ENCODE measurements around the gene UNC5A.
"Not testable (repeated sequence)": the region's sequence is repeated elsewhere in the genome, so short reads cannot be mapped to it uniquely, and the experiment has no call there.

UNC5A gene

DNA sequence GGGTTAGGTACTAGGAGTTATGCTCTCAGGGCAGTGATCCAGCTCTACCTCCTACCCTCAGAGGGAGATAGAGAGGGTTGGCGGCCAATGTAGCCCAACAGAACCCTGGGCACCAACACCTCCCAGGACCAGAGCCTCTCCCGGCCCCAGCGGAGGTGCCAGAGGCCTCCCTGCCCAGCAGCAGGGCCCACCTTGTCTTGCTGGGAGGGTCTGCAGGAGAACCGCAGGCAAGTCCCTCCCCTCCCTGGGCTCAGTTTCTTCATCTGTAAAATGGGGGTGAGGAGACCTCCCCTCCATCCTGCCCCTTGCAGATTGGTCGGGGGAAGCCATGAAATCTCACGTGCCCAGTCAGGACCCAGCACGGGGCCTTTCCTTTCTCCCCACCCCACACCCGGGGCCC is 54.4 kb downstream of the UNC5A start:
- DNase-seq (ENCODE audit: low spot score): no peak

DNA sequence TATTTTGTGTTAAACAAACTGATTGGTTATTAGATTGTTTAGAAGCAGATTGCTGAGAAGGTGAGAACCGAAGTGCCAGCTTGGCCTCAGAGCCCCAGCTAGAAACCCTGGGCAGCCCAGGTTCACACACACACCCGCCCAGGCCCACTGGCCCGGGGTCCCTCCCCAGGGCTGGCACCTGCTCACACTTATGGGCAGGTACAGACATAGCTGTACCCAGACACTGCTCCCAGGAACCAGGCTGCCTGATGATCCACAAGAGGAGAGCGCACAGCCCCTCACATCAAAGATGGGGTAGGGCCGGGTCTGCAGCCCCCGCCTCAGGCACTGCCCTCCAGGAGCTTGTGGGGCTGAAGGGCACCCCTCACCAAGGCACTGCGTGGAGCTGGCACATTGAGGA is 55.6 kb downstream of the UNC5A start:
- no peak for DNase-seq (ENCODE audit: low spot score)

DNA sequence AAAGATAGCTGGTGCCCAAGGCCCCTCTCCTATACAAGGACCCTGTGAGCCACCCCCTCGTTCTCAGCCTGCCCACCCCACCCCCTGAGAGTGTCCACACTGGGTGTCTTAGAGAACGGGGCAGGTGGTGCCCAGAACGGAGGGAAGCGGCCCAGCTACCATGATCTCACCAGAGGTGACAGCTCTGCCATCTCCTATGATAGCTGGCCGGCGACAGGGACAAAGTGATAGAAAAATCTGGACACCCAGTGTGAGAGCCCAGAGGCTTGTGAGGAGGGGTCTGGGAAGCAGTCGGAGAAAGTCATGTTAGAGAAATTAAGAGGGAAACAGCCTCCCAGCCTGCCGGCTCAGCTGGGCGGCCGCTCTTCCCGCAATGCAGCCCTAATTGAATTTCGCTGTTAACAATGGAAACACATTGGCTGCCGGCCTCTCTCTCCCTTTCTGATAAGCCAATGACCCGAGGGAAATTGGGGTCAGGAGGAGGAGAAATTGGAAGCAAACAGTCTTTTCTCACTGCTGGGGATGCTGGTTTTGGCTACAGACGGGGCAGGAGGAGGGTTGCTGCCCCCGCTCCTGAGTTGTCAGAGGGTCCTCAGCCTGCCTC is 56.5 kb downstream of the UNC5A start:
- DNase-seq (ENCODE audit: low spot score): no peak

DNA sequence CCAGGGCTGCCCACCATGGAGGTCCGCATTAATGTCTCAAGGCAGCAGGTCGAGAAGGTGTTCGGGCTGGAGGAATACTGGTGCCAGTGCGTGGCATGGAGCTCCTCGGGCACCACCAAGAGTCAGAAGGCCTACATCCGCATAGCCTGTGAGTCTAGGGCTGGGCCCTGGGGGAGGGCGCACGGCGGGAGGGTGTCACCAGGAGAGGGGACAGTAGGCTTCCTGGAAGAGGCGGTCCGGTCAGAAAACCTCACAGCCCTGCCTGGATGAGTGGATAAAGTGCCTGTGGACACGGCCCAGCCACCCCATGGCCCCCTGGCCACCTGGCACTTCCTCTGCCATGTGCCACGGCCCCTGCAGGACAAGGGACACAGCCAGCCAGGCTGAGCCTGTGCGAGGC is 57.8 kb downstream of the UNC5A start:
- no peak for DNase-seq (ENCODE audit: low spot score)

DNA sequence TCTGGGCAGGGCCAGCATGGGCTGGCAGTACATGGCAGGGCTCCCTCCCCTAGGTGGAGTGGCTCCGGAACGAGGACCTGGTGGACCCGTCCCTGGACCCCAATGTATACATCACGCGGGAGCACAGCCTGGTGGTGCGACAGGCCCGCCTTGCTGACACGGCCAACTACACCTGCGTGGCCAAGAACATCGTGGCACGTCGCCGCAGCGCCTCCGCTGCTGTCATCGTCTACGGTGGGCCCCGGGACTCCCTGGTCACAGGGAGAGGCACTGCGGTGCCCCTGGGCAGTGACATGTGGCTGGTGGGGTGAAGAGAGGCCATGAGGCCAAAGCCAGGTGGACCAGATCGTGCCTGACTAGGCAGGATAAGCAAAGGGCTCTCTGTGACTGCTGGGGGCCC is 58.4 kb downstream of the UNC5A start:
- DNase-seq (ENCODE audit: low spot score): no peak

DNA sequence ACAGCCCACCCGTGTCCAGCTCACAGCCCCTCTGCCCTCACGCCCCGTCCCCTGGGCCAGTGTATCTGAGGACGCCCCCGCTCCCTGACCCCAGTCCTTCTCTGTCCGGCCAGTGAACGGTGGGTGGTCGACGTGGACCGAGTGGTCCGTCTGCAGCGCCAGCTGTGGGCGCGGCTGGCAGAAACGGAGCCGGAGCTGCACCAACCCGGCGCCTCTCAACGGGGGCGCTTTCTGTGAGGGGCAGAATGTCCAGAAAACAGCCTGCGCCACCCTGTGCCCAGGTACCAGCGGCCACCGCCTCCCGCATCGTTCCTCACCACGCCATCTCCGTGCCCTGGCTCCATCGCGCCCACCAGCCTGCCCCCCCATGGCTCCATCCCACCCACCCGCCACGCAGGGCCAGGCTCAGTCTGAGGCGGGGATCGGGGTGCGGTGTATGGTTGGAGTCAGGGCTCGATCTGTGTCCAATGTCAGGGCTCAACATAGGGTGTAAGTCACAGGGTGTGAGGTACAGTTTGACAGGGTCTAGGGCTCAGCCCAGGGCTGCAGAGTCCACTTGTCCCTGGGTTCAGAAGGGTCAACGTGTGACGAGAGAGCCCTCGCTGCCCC is 59.2 kb downstream of the UNC5A start:
- no peak for DNase-seq (ENCODE audit: low spot score)

DNA sequence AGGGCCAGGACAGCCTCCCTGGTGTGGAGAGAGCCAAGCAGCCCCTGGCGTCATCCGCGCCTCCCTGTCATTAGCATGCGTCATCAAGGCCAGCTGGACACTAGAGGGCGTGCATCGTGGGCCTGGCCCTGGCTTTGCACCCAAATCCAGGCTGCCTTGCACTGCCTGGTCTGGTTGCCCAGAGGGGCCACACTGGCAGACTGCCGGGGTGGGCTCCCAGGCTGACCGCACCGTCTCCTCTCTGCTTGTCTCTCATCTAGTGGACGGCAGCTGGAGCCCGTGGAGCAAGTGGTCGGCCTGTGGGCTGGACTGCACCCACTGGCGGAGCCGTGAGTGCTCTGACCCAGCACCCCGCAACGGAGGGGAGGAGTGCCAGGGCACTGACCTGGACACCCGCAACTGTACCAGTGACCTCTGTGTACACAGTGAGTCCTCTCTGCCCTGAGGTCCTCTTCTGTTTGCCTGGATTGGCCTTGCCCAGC is 59.8 kb downstream of the UNC5A start:
- DNase-seq (ENCODE audit: low spot score): no peak

DNA sequence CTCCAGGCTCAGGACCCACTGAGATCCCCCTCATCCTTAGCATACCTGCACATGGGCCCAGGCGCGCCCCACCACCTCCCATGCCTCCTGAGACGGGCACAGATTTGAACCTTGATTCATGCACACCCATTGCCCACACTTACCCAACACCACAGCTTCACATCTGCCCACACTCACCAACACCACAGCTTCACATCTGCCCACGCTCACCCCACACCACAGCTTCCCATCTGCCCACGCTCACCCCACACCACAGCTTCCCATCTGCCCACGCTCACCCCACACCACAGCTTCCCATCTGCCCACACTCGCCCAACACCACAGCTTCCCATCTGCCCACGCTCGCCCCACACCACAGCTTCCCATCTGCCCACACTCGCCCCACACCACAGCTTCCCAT is 60.3 kb downstream of the UNC5A start:
- DNase-seq (ENCODE audit: low spot score): not testable (repeated sequence)

DNA sequence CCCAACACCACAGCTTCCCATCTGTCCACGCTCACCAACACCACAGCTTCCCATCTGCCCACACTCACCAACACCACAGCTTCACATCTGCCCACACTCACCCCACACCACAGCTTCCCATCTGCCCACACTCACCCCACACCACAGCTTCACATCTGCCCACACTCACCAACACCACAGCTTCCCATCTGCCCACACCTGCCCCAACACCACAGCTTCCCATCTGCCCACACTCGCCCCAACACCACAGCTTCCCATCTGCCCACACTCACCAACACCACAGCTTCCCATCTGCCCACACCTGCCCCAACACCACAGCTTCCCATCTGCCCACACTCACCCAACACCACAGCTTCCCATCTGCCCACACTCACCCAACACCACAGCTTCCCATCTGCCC is 62.2 kb downstream of the UNC5A start:
- not testable (repeated sequence) for DNase-seq (ENCODE audit: low spot score)

DNA sequence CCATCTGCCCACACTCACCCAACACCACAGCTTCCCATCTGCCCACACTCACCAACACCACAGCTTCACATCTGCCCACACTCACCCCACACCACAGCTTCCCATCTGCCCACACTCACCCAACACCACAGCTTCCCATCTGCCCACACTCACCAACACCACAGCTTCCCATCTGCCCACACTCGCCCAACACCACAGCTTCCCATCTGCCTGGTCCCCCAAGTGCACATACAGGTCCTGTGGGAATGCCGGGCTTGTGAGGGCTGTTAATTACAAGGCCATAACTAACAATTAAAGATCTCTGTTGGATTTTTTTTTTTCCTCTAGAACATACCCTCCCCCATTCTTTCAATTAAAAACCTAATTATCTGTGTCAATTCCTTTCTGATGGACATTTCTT is 62.7 kb downstream of the UNC5A start:
- DNase-seq (ENCODE audit: low spot score): not testable (repeated sequence)

DNA sequence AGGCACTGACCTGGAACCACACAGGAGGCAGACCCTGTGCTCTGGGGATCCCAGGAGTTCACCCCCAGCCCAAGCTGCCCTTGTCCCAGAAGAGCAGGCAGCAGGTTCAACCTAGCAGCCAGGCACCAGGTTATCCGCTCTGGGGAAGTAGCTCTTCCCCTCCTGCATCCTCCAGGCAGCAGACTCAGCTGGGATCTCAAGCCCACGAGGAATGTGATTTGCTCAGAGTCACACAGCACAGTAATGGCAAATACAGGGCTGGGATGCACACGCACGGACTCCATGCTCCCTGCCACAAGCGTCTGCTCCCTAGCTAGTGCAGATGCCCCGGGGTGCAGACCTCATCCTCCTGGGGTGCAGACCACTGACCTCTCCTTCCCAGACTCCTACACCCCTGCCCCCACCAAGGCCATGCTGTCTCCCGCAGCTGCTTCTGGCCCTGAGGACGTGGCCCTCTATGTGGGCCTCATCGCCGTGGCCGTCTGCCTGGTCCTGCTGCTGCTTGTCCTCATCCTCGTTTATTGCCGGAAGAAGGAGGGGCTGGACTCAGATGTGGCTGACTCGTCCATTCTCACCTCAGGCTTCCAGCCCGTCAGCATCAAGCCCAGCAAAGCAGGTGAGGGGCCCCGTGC is 63.3 kb downstream of the UNC5A start:
- DNase-seq (ENCODE audit: low spot score): no peak

DNA sequence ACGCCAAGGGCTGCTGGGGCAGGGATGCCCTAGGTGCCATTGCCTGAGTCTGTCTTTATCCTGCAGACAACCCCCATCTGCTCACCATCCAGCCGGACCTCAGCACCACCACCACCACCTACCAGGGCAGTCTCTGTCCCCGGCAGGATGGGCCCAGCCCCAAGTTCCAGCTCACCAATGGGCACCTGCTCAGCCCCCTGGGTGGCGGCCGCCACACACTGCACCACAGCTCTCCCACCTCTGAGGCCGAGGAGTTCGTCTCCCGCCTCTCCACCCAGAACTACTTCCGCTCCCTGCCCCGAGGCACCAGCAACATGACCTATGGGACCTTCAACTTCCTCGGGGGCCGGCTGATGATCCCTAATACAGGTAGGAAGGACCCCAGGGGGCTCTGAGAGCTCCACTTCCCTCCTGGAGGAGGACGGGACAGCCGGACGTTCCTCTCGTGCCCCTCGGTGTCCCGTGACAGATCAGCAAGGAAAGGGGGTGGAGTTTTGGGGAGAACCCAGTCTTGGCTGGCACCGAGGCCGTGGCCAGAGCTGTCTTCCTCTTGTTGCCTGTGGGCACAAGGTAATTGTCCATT is 63.9 kb downstream of the UNC5A start:
- DNase-seq (ENCODE audit: low spot score): no peak

DNA sequence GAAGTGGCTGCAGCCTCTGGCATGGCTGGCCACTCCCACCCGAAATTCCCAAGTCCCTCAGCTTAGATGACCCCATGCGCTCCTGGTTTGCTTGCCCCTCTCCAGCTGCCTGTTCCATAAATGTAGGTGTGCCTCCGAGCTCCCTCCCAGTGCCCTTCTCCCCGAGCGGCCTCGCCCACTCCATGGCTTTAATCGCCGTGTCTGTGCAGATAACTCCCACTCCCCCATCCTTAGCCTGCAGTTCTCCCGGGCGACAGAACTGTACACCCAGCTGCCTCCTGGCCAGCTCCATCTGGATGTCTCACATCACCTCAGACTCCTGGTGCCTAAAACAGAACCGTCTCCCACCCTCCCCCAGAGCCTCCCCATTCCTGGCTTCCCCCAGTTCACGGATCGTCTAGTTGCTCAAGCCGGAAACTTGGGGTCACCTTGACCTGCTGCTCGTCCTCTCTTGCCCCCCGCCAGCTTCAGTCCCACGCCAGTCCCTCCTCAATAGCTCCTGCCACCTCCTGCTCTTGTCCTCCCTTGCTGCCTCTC is 64.7 kb downstream of the UNC5A start:
- DNase-seq (ENCODE audit: low spot score): no peak

DNA sequence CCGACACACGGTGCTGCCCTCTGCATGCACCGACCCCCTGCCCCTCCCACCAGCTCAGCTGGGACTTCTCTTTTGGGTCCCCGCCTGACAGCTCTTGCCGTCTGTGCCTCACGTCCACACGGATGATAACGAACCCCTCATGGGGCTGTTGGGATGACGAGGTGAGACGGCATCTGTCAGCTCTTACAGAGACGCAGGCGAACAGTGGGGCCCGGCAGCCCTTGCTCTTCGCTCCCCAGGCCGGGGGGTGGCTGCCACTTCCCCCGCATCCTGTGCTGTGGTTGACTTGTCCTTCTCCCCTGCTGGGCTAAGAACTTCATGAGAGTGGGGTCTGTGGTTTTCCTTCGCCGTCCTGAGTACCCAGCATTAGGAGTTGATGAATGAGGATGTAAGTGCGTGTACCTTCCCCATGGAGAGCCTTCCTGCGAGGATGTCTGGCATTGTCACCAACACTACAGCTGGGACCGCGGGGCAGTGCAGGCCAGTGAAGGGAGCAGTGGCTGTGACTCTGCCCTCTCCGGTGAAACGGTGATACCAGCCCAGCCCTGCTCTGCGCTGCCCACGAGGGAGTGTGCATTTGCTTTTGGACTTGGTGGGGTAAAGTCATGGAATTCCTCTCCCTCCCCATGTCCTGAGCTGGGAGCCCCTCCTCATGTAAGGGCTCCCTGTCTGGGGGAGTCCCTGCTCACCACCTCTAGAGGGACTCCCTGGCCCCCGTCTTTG is 65.6 kb downstream of the UNC5A start:
- no peak for DNase-seq (ENCODE audit: low spot score)

DNA sequence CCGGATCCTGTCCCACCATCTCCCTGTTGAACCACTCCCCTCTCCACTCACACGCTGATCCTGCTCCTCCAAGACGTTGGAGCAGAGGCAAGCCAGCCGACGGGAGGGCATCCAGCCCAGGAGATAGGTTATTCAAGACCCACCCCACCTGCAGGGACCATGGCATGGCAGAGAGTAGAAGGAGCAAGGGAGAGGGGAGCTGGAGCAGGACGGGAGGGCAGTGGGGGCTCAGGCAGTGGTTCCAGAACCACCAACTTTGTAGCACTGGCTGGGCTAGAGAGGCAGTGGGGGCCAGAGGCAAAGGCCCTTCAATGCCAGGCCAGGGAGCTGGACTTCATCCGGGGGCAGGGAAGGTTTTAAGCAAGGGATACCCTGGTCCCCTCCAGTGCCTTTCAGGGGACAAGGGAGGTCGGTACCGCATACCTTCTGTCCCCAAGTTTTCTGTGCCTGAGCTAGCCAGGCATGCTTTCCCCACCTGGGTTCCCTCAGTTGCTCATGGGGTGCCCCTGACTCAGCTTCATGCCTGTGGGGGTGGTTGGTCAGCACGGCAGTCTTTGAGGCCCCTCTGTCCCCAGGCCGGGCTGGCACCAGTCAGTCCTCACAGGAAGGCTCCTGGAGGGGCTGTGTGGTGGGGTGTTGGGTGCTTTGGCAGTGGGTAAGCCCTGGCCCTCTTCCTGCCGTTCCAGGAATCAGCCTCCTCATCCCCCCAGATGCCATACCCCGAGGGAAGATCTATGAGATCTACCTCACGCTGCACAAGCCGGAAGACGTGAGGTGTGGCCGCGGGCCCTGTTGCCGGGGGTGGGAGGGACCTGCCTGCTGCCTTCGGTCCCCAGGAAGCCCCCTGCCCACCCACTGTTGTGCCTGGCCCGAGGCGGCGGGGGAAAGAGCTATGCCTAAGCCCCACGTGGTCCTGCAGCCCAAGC is 66.4 kb downstream of the UNC5A start:
- no peak for DNase-seq (ENCODE audit: low spot score)

DNA sequence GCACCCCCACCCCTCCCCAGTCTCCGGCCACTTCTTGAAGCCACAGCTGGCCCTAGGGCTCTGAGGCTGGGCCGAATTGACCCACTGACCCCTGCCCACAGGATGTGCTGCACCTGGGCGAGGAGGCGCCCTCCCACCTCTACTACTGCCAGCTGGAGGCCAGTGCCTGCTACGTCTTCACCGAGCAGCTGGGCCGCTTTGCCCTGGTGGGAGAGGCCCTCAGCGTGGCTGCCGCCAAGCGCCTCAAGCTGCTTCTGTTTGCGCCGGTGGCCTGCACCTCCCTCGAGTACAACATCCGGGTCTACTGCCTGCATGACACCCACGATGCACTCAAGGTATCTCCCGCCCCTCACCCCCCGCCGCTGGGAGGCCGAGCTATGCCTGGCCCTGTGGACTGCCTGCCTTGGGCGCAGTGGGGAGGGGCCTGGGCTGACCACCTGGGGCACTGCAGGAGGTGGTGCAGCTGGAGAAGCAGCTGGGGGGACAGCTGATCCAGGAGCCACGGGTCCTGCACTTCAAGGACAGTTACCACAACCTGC is 67.5 kb downstream of the UNC5A start:
- no peak for DNase-seq (ENCODE audit: low spot score)

DNA sequence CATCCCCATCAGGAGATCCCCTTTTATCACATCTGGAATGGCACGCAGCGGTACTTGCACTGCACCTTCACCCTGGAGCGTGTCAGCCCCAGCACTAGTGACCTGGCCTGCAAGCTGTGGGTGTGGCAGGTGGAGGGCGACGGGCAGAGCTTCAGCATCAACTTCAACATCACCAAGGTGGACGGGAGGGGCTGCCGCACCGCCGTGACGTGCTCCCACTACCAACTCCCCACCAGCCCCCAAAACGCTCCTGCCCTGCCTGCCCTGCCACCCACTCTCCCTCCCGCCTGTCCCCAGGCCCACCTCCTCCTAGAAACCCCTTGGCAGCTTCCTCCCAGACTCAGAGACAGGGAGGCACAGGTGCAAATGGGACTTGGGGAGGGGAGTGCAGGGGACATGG is 68.1 kb downstream of the UNC5A start:
- DNase-seq (ENCODE audit: low spot score): no peak

DNA sequence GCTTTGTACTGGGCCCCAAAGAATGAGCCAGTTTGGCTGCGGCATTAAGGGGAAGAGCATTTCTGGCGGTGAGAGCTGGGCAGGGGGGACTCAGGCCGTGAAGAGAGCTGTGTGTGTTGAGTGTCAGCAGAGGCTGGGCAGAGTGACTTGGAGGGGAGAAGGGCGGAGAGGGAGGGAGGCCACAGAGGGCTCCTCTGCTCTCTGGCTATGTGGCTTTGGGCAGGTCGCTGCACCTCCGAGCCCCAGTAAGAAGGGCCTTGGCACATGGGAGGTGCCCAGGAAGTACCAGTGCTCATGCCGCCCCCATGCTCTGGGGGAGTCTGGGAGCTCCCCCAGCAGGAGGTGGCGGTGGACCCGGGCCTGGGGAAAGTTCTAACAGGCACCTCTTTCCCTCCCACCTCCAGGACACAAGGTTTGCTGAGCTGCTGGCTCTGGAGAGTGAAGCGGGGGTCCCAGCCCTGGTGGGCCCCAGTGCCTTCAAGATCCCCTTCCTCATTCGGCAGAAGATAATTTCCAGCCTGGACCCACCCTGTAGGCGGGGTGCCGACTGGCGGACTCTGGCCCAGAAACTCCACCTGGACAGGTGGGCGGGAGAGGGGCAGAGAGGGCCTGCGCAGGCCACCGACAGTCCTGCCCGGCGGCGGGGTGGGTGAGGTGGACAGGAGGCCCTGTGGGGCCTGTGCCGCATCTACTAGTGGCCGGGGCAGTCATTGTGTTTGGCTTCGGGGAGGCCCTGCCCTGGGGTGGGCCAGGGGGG is 68.7 kb downstream of the UNC5A start:
- no peak for DNase-seq (ENCODE audit: low spot score)

DNA sequence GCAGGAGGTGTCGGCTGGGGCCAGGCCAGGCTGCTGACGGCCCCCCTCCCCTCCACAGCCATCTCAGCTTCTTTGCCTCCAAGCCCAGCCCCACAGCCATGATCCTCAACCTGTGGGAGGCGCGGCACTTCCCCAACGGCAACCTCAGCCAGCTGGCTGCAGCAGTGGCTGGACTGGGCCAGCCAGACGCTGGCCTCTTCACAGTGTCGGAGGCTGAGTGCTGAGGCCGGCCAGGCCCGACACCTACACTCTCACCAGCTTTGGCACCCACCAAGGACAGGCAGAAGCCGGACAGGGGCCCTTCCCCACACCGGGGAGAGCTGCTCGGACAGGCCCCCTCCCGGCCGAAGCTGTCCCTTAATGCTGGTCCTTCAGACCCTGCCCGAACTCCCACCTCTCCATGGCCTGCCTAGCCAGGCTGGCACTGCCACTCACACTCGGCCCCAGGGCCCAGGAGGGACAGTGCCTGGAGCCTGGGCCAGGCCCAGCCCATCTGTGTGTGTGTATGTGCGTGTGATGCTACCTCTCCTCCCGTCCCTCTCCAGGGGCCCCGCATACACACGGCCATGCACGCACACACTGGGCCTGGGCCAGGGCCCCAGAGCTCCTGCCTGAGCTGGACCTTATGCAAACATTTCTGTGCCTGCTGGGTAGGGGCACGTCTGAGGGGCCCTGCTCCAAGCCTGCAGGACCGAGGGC is 69.5 kb downstream of the UNC5A start:
- no peak for DNase-seq (ENCODE audit: low spot score)

Measured in left forelimb (tissue), 1 donor.